Astrocyte (in vitro differentiated cells and primary cell): ENCODE data around the gene TPP1. TPM values are rescaled to one million over a fixed set of nuclear protein-coding genes. Genes with fewer than 3 reads are reported as not detected.

Source experiments
- DNase-seq: peaks from one replicate; pipeline ENCODE4 v3.0.0-alpha.2; 2010; ENCODE audit warnings: low read depth
- FAIRE-seq: peaks from 2 replicates; lab custom pipeline; 2011; peaks lifted over from hg19 to GRCh38; lab: Jason Lieb, UNC
- H2AFZ ChIP-seq: 2 replicates; pipeline ENCODE4 v1.6.0; 2012; ENCODE audit warnings: low read depth, low read length, inconsistent platforms
- H3K27ac ChIP-seq: 2 replicates; pipeline ENCODE4 v1.5.1; 2011; ENCODE audit warnings: low read depth, low read length, inconsistent platforms
- H3K27me3 ChIP-seq: 2 replicates; pipeline ENCODE4 v1.6.0; 2011; ENCODE audit warnings: low read length, inconsistent platforms; ENCODE audit not compliant: insufficient read depth
- H3K36me3 ChIP-seq: 2 replicates; pipeline ENCODE4 v1.5.1; 2011; ENCODE audit warnings: low read length, inconsistent platforms; ENCODE audit not compliant: insufficient read depth
- H3K4me1 ChIP-seq: 2 replicates; pipeline ENCODE4 v1.5.1; 2011; ENCODE audit warnings: low read length, inconsistent platforms; ENCODE audit not compliant: insufficient read depth
- H3K4me2 ChIP-seq: 2 replicates; pipeline ENCODE4 v1.6.0; 2012; ENCODE audit warnings: low read length, inconsistent platforms
- H3K4me3 ChIP-seq: 2 replicates; pipeline ENCODE4 v1.5.1; 2011; ENCODE audit warnings: low read depth, mild to moderate bottlenecking, low read length, inconsistent platforms; ENCODE audit not compliant: insufficient read depth
- H3K79me2 ChIP-seq: 2 replicates; pipeline ENCODE4 v1.6.0; 2012; ENCODE audit warnings: mild to moderate bottlenecking, low read length, inconsistent platforms; ENCODE audit not compliant: insufficient read depth
- H3K9ac ChIP-seq: 2 replicates; pipeline ENCODE4 v1.6.0; 2012; ENCODE audit warnings: mild to moderate bottlenecking, low read length, inconsistent platforms
- H3K9me3 ChIP-seq: 2 replicates; pipeline ENCODE4 v1.5.1; 2012; ENCODE audit warnings: low read depth, mild to moderate bottlenecking, low read length, inconsistent platforms; ENCODE audit not compliant: insufficient read depth
- H4K20me1 ChIP-seq: 2 replicates; pipeline ENCODE4 v1.6.0; 2012; ENCODE audit warnings: low read length, inconsistent platforms; ENCODE audit not compliant: insufficient read depth
- H3K27ac Mint-ChIP-seq: one replicate; pipeline ENCODE4 v1.8.0; 2021; ENCODE audit warnings: mild to moderate bottlenecking, mixed read lengths; ENCODE audit not compliant: unreplicated experiment
- H3K27me3 Mint-ChIP-seq: one replicate; pipeline ENCODE4 v1.8.0; 2021; ENCODE audit warnings: low read depth, mixed read lengths; ENCODE audit not compliant: unreplicated experiment
- H3K36me3 Mint-ChIP-seq: one replicate; pipeline ENCODE4 v1.8.0; 2021; ENCODE audit warnings: low read depth, mixed read lengths; ENCODE audit not compliant: unreplicated experiment
- H3K4me1 Mint-ChIP-seq: one replicate; pipeline ENCODE4 v1.8.0; 2021; ENCODE audit warnings: low read depth, mixed read lengths; ENCODE audit not compliant: unreplicated experiment
- H3K4me3 Mint-ChIP-seq: one replicate; pipeline ENCODE4 v1.8.0; 2021; ENCODE audit warnings: mild to moderate bottlenecking, moderate library complexity, mixed read lengths; ENCODE audit not compliant: unreplicated experiment
- H3K9me3 Mint-ChIP-seq: one replicate; pipeline ENCODE4 v1.8.0; 2021; ENCODE audit warnings: mild to moderate bottlenecking, mixed read lengths; ENCODE audit not compliant: unreplicated experiment
- CTCF ChIP-seq: IDR thresholded peaks from 2 replicates; pipeline ENCODE4 v1.5.1; 2011; ENCODE audit warnings: low read depth, mild to moderate bottlenecking, inconsistent platforms, low read length, moderate library complexity; ENCODE audit not compliant: insufficient read depth
- EZH2 ChIP-seq: IDR thresholded peaks from 2 replicates; pipeline ENCODE4 v1.6.1; 2012; ENCODE audit warnings: mild to moderate bottlenecking, low read length, inconsistent platforms; ENCODE audit not compliant: insufficient read depth
- total RNA-seq: library from RNA; stranded (reverse); gene quantifications from 2 replicates; pipeline ENCODE4 v1.2.1, GENCODE V29; 2021

Gene TPP1
- total RNA-seq, 1 donor from 2014 or later: 43.4 TPM

- no peak for FAIRE-seq
- peaks cover 76% of the 10 kb centered on the region for H3K79me2 ChIP-seq
- peaks cover 11% of the 10 kb centered on the region for H3K4me1 ChIP-seq
- H3K9me3 ChIP-seq: no peaks in the 10 kb centered on the region
- Mint-ChIP-seq H3K27ac (no peak overlapping the region), H3K4me1 (peaks cover 11% of the 10 kb centered on the region), H3K36me3 (peaks cover 19% of the 10 kb centered on the region), H3K4me3 (no peak overlapping the region), H3K27me3 (no peaks in the 10 kb centered on the region), H3K9me3 (no peaks in the 10 kb centered on the region)
- no peak overlapping the region for H3K27ac ChIP-seq
- no peak overlapping the region for H2AFZ ChIP-seq
- H3K4me2 ChIP-seq: no peak overlapping the region
- H3K4me3 ChIP-seq: no peak overlapping the region
- H3K36me3 ChIP-seq: peaks cover 44% of the 10 kb centered on the region
- peaks cover 62% of the 10 kb centered on the region for H4K20me1 ChIP-seq
- H3K27me3 ChIP-seq: no peaks in the 10 kb centered on the region
- H3K9ac ChIP-seq: no peak overlapping the region
- no peak for TF ChIP-seq EZH2
- no peak for TF ChIP-seq CTCF
- no peak for DNase-seq
These were observed 19.8 kb downstream of the TPP1 start for GRCh38 chr11:6599449-6599848.

DNA sequence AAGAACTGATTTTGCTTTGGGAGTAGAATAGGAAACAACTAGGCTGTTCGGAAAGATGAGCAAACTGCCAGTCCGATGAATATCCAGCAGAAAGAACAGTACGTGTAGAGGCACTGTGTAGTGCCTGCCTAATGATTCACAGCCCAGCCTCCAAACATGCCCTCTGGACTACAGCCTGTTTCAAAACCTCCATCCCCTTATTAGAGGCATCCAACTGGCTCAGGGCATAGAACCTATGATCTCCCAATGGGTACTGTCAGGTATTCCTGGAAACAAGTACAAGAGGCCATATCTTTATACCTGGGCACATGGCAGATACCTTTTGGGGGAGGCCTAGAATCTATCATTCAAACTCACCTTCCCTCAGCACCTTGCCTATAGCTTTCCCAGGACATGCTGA, 20.7 kb downstream of the TPP1 start:
- H3K27ac ChIP-seq: no peak overlapping the region
- H3K9me3 Mint-ChIP-seq: no peaks in the 10 kb centered on the region
- H3K79me2 ChIP-seq: peaks cover 67% of the 10 kb centered on the region
- no peak overlapping the region for H3K4me2 ChIP-seq
- DNase-seq: no peak
- peaks cover 14% of the 10 kb centered on the region for H3K4me1 Mint-ChIP-seq
- H3K27me3 ChIP-seq: no peaks in the 10 kb centered on the region
- TF ChIP-seq CTCF: no peak
- TF ChIP-seq EZH2: no peak
- H3K27me3 Mint-ChIP-seq: no peaks in the 10 kb centered on the region
- no peak overlapping the region for H3K27ac Mint-ChIP-seq
- H3K4me1 ChIP-seq: peaks cover 11% of the 10 kb centered on the region
- H3K9me3 ChIP-seq: no peaks in the 10 kb centered on the region
- H3K9ac ChIP-seq: no peak overlapping the region
- no peak for FAIRE-seq
- no peak overlapping the region for H3K4me3 ChIP-seq
- H3K4me3 Mint-ChIP-seq: no peak overlapping the region
- H3K36me3 ChIP-seq: peaks cover 44% of the 10 kb centered on the region
- peaks cover 23% of the 10 kb centered on the region for H3K36me3 Mint-ChIP-seq
- no peak overlapping the region for H2AFZ ChIP-seq
- peaks cover 62% of the 10 kb centered on the region for H4K20me1 ChIP-seq

DNA sequence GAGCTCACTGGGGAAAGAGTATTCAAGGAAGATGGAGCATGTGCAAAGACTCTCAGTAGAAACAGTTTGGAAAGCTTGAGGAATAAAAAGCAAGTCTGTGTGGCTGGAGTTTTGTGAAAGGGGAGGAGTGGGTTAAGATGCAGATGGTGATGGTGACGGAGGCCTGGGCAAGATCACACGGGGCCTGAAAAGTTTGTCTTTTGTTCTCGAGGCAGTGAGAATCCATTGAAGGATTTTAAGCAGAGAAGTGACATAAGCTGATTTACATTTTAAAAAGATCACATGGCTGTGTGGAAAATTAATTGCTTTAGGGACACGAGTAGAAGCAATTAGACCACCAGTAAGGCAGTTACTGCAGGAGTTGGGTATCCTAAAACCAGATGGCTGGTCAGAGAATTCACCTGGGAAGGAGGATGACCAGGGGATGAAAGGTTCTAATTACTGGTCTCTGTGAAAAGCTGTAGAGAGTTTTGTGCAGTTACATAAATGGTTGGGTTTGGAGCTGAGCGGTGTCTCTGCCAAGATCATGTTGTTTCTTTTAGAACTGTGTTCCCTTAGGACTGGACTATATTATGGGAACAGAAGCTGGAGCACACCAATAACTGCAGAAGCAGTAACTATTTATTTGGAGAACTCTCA, 22.9 kb downstream of the TPP1 start:
- Histone ChIP-seq H3K9ac (no peak overlapping the region), H3K4me3 (no peak overlapping the region), H3K9me3 (no peaks in the 10 kb centered on the region), H2AFZ (no peak overlapping the region), H3K4me1 (no peaks in the 10 kb centered on the region), H3K4me2 (no peak overlapping the region), H3K27me3 (no peaks in the 10 kb centered on the region), H4K20me1 (peaks cover 44% of the 10 kb centered on the region), H3K79me2 (peaks cover 45% of the 10 kb centered on the region), H3K27ac (no peak overlapping the region), H3K36me3 (peaks cover 54% of the 10 kb centered on the region)
- Mint-ChIP-seq H3K9me3 (no peaks in the 10 kb centered on the region), H3K4me3 (no peak overlapping the region), H3K4me1 (peaks cover 6% of the 10 kb centered on the region), H3K36me3 (peaks cover 29% of the 10 kb centered on the region), H3K27ac (no peak overlapping the region), H3K27me3 (no peaks in the 10 kb centered on the region)
- FAIRE-seq (no peak), DNase-seq (no peak)
- TF ChIP-seq EZH2 (no peak), CTCF (no peak)
